CD14-positive monocyte (primary cell): Measurements from ENCODE around the gene CBLIF. TPM values are rescaled to one million over a fixed set of nuclear protein-coding genes. Genes with fewer than 3 reads are reported as not detected.

Experiments used
- DNase-seq, 3 donors: peaks; one replicate each; pipeline ENCODE4 v3.0.0-alpha.2; 2011 to 2022
- H2AFZ ChIP-seq: 2 replicates; pipeline ENCODE4 v1.6.0; 2012; ENCODE audit warnings: mild to moderate bottlenecking, low read depth, low read length, inconsistent platforms; ENCODE audit not compliant: insufficient read depth, poor library complexity, severe bottlenecking
- H3K27ac ChIP-seq, 2 donors: 1 replicate in 1 of 2; 2 replicates in 1 of 2; pipeline ENCODE4 v1.5.1; 2012 to 2013; ENCODE audit warnings: low read length in 2 of 2, control low read depth in 1 of 2, inconsistent platforms in 1 of 2, low read depth in 1 of 2, mild to moderate bottlenecking in 1 of 2
- H3K27me3 ChIP-seq, 2 donors: one replicate each; pipeline versions ENCODE4 v1.6.0 to v1.6.1; 2011 to 2013; ENCODE audit warnings: low read length in 2 of 2; ENCODE audit not compliant: control insufficient read depth in 2 of 2, insufficient read depth in 2 of 2
- H3K36me3 ChIP-seq, 2 donors: replicated peaks in 1 of 2; 1 replicate in 1 of 2; 2 replicates in 1 of 2; pipeline versions ENCODE4 v1.5.1 to v1.6.1; 2012 to 2013; ENCODE audit warnings: low read length in 2 of 2, control low read depth in 1 of 2, inconsistent platforms in 1 of 2, mild to moderate bottlenecking in 1 of 2; ENCODE audit not compliant: insufficient read depth in 2 of 2, control insufficient read depth in 1 of 2
- H3K4me1 ChIP-seq, 2 donors: 1 replicate in 1 of 2; 2 replicates in 1 of 2; pipeline versions ENCODE4 v1.5.1 to v1.6.1; 2012 to 2013; ENCODE audit warnings: low read length in 2 of 2, control low read depth in 1 of 2, inconsistent platforms in 1 of 2, mild to moderate bottlenecking in 1 of 2, moderate library complexity in 1 of 2; ENCODE audit not compliant: insufficient read depth in 2 of 2, control insufficient read depth in 1 of 2
- H3K4me2 ChIP-seq: replicated peaks from 2 replicates; pipeline ENCODE3; 2012; ENCODE audit warnings: low read length, moderate library complexity, mild to moderate bottlenecking; ENCODE audit not compliant: poor library complexity, severe bottlenecking; ENCODE audit errors: extremely low read depth
- H3K4me3 ChIP-seq, 3 experiments: fragments of 200-600 bp in 1 of 3; sonication (generic) in 1 of 3; replicated peaks in 1 of 3; 1 replicate in 2 of 3; 2 replicates in 1 of 3; pipeline ENCODE4 v1.5.1; 2011 to 2013; ENCODE audit warnings: low read length in 3 of 3, mild to moderate bottlenecking in 3 of 3, control low read depth in 2 of 3, low read depth in 2 of 3, inconsistent platforms in 1 of 3, moderate library complexity in 1 of 3
- H3K79me2 ChIP-seq: 2 replicates; pipeline ENCODE4 v1.6.0; 2012; ENCODE audit warnings: mild to moderate bottlenecking, control low read depth, inconsistent platforms, low read length, moderate library complexity; ENCODE audit not compliant: insufficient read depth
- H3K9ac ChIP-seq: 2 replicates; pipeline ENCODE4 v1.6.0; 2017; ENCODE audit warnings: low read length, mild to moderate bottlenecking; ENCODE audit not compliant: insufficient read depth, poor library complexity, severe bottlenecking
- H3K9me3 ChIP-seq, 2 donors: replicated peaks in 1 of 2; 1 replicate in 1 of 2; 2 replicates in 1 of 2; pipeline versions ENCODE4 v1.5.1 to v1.6.1; 2012 to 2013; ENCODE audit warnings: low read length in 2 of 2, control low read depth in 1 of 2; ENCODE audit not compliant: control insufficient read depth in 1 of 2, insufficient read depth in 1 of 2
- H4K20me1 ChIP-seq: 2 replicates; pipeline ENCODE4 v1.6.0; 2012; ENCODE audit warnings: mild to moderate bottlenecking, low read length, control low read depth, moderate library complexity; ENCODE audit not compliant: insufficient read depth
- H3K27ac Mint-ChIP-seq, 7 donors: one replicate each; pipeline ENCODE4 v1.8.0; 2020; ENCODE audit warnings: mild to moderate bottlenecking in 7 of 7, mixed read lengths in 7 of 7, moderate library complexity in 6 of 7, inconsistent platforms in 2 of 7
- H3K27me3 Mint-ChIP-seq, 3 donors: one replicate each; pipeline ENCODE4 v1.8.0; 2021 to 2022; ENCODE audit warnings: low read depth in 3 of 3, mild to moderate bottlenecking in 3 of 3, mixed read lengths in 3 of 3, moderate library complexity in 3 of 3, inconsistent platforms in 1 of 3
- H3K36me3 Mint-ChIP-seq, 2 donors: one replicate each; pipeline ENCODE4 v1.8.0; 2020; ENCODE audit warnings: mixed read lengths in 2 of 2, inconsistent platforms in 1 of 2, mild to moderate bottlenecking in 1 of 2
- H3K4me1 Mint-ChIP-seq: one replicate; pipeline ENCODE4 v1.8.0; 2020; ENCODE audit warnings: mild to moderate bottlenecking, mixed read lengths
- H3K4me3 Mint-ChIP-seq, 2 donors: one replicate each; pipeline ENCODE4 v1.8.0; 2020; ENCODE audit warnings: mild to moderate bottlenecking in 2 of 2, mixed read lengths in 2 of 2, moderate library complexity in 1 of 2
- H3K9me3 Mint-ChIP-seq, 7 donors: one replicate each; pipeline ENCODE4 v1.8.0; 2020 to 2022; ENCODE audit warnings: mixed read lengths in 7 of 7, mild to moderate bottlenecking in 6 of 7, moderate library complexity in 6 of 7, inconsistent platforms in 2 of 7
- CTCF ChIP-seq: fragments of 200-600 bp; IDR thresholded peaks from one replicate; pipeline ENCODE4 v1.8.0; 2022; ENCODE audit warnings: antibody characterized with exemption, mild to moderate bottlenecking
- WGBS: methylation state at CpG from one replicate; pipeline ENCODE4 v1.1.5; 2013; ENCODE audit warnings: missing lambda C conversion rate; ENCODE audit not compliant: insufficient coverage; 5-methylcytosine and 5-hydroxymethylcytosine counted together
- intact Hi-C, 2 donors: fragments of 100-400 bp; cut with micrococcal nuclease; formaldehyde crosslinking; loops; one replicate each; pipeline versions ENCODE4 v1.15.0 to v1.15.1; 2023
- polyA plus RNA-seq, 3 donors: library from polyadenylated mRNA; depleted of rRNA in 1 of 3; unstranded in 2 of 3; stranded (reverse) in 1 of 3; fragments of 300-500 nt in 2 of 3; fragments of >200 nt in 1 of 3; fragmentation: Illumina TruSeq in 2 of 3; gene quantifications; 1 replicate in 2 of 3; 2 replicates in 1 of 3; pipeline ENCODE4 v1.2.3, GENCODE V29; 2012 to 2021

The CBLIF gene
- polyA plus RNA-seq, 3 donors: not detected

- Mint-ChIP-seq H3K9me3 (peaks cover 0 to 2% (median 0%) of the 10 kb centered on the region in 7 donors), H3K27me3 (no peaks in the 10 kb centered on the region), H3K27ac (no peak within 1 kb of the TSS), H3K36me3 (no peaks in the 10 kb centered on the region), H3K4me3 (no peak within 1 kb of the TSS), H3K4me1 (no peaks in the 10 kb centered on the region)
- Histone ChIP-seq H3K79me2 (no peaks in the 10 kb centered on the region), H3K4me2 (no peak within 1 kb of the TSS), H3K4me3 (no peak within 1 kb of the TSS), H3K9ac (no peak within 1 kb of the TSS), H3K27ac (no peak within 1 kb of the TSS), H2AFZ (no peak within 1 kb of the TSS), H3K36me3 (no peaks in the 10 kb centered on the region), H3K9me3 (no peaks in the 10 kb centered on the region), H3K27me3 (no peaks in the 10 kb centered on the region), H4K20me1 (no peaks in the 10 kb centered on the region), H3K4me1 (no peaks in the 10 kb centered on the region)
- intact Hi-C loops: no loop called here
- no peak for TF ChIP-seq CTCF
- no peak for DNase-seq
- WGBS: 95% methylated on average over 4 of the region's 5 CpGs
Measured at GRCh38 chr11:59878575-59878974, 33.3 kb upstream of the CBLIF start, which contains the start of gene OOSP3. Gene OOSP3, plus strand, starts transcription at chr11:59878782. Its CDS starts 27 bp downstream, at chr11:59878809.

DNA sequence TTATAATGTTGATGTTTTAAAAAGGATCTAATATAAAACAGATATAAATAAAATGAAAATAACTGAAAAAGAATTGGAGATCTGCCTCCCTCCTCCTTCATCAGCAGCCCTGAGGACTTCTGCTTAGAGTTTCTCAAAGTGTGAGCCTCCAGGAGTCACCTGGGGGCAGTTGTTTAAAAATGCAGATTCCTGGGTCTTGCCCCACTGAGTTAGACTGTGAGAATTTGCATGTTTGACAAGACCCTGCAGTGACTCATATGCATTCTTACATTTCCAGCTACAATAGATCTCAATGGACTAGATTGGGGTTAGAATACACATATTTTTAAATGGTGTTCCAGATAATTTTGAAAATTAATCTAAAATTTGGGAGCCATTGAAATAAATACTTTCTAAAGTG lies 32.5 kb upstream of the CBLIF start:
- Mint-ChIP-seq H3K4me3 (no peak overlapping the region), H3K36me3 (no peaks in the 10 kb centered on the region), H3K27me3 (no peaks in the 10 kb centered on the region), H3K4me1 (no peaks in the 10 kb centered on the region), H3K9me3 (peaks cover 0 to 2% (median 0%) of the 10 kb centered on the region in 7 donors), H3K27ac (no peak overlapping the region)
- intact Hi-C loops: no loop called here
- no peaks in the 10 kb centered on the region for H4K20me1 ChIP-seq
- H3K79me2 ChIP-seq: no peaks in the 10 kb centered on the region
- H3K4me2 ChIP-seq: no peak overlapping the region
- H3K9ac ChIP-seq: no peak overlapping the region
- H2AFZ ChIP-seq: no peak overlapping the region
- no peaks in the 10 kb centered on the region for H3K27me3 ChIP-seq
- H3K4me3 ChIP-seq: no peak overlapping the region
- no peaks in the 10 kb centered on the region for H3K9me3 ChIP-seq
- no peaks in the 10 kb centered on the region for H3K4me1 ChIP-seq
- H3K27ac ChIP-seq: no peak overlapping the region
- TF ChIP-seq CTCF: no peak
- DNase-seq: no peak
- H3K36me3 ChIP-seq: no peaks in the 10 kb centered on the region
